ENCODE results near the gene TRIM32.

Gene TRIM32

DNA sequence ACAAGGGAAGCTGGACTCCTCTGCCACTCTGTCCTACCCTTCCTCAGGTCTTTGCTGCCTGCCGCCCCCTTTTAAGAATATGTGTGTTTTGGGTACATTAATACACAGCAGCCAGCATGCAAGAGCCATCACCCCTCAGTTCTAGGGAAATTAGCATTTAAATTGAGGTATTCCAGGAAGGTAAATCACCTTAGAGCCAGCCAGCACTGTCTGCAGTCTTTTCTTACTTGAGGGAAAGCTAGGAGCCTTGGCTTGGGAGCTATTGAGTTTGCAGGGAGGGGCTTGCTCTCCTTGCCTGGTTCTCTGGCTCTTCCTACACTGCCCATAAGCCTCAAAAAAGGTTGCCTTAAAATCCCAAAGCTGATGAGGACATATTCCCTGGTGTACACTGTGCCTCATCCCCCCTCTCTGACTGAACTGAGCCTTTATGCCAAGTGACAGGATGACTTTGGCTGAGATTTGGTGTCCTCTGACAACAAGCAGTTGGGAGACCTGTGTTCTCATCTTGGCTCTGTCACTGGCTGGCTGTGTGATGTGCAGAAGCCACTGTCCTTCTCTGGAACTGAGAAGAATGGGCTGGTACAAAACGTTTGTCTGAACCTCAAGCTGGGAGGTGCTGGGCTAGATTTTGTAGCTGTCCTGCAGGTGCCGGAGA lies 54.1 kb downstream of the TRIM32 start:
- TF ChIP-seq, protein P1, sequence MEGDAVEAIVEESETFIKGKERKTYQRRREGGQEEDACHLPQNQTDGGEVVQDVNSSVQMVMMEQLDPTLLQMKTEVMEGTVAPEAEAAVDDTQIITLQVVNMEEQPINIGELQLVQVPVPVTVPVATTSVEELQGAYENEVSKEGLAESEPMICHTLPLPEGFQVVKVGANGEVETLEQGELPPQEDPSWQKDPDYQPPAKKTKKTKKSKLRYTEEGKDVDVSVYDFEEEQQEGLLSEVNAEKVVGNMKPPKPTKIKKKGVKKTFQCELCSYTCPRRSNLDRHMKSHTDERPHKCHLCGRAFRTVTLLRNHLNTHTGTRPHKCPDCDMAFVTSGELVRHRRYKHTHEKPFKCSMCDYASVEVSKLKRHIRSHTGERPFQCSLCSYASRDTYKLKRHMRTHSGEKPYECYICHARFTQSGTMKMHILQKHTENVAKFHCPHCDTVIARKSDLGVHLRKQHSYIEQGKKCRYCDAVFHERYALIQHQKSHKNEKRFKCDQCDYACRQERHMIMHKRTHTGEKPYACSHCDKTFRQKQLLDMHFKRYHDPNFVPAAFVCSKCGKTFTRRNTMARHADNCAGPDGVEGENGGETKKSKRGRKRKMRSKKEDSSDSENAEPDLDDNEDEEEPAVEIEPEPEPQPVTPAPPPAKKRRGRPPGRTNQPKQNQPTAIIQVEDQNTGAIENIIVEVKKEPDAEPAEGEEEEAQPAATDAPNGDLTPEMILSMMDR (IDR thresholded peaks at IDR 0.05; ENCODE audit: low read depth, low read length): no peak
- H3K4me3 ChIP-seq (ENCODE audit: low read depth, low read length): no peak overlapping the region
- DNase-seq (ENCODE audit: low read depth, low spot score): no peak
- in situ Hi-C loops (cut with HindIII; ENCODE audit: low sequenced_read_pairs): no loop called here

DNA sequence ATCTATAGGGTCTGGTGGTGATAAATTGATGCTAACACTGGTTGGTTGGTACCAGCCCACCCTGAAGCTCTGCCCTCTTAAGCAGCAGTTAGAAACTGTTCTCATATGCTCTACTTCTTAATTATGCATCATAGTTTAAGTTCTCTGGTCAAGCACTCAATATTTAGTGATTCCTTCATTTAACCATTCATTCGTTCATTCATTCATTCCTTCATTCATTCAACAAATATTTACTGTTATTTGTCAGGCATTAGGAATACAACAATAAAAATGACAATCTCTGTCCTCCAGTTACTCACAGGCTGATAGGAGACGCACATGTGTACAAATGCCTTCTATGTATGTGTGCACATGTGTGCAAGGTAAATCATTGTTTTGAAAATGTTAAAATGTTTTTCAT lies 54.6 kb downstream of the TRIM32 start:
- DNase-seq (ENCODE audit: low read depth, low spot score): no peak
- in situ Hi-C loops (cut with HindIII; ENCODE audit: low sequenced_read_pairs): no loop called here
- no peak overlapping the region for H3K4me3 ChIP-seq (ENCODE audit: low read depth, low read length)
- TF ChIP-seq, protein P1 (IDR thresholded peaks at IDR 0.05; ENCODE audit: low read depth, low read length): no peak

DNA sequence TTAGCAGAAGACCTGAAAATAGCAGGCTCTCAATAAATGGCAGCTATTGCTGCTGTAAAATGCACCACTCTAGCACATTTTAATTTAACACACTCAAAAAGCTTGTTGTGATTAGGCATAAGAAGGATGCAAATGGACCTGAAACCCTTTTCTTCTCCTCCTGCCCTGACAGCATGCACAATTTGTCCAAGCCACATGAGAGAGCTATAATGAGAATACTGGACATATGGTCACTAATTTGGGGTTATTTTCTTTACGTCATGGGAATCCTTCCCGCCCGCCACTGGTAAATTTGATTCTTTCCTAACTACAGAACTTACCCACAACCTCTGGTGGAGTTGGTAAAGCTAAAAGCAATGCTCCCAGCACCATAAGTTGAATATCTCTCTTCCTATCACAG lies 62.1 kb downstream of the TRIM32 start:
- no peak overlapping the region for H3K4me3 ChIP-seq (ENCODE audit: low read depth, low read length)
- DNase-seq (ENCODE audit: low read depth, low spot score): no peak
- in situ Hi-C loops (cut with HindIII; ENCODE audit: low sequenced_read_pairs): no loop called here
- TF ChIP-seq, protein P1 (IDR thresholded peaks at IDR 0.05; ENCODE audit: low read depth, low read length): no peak

DNA sequence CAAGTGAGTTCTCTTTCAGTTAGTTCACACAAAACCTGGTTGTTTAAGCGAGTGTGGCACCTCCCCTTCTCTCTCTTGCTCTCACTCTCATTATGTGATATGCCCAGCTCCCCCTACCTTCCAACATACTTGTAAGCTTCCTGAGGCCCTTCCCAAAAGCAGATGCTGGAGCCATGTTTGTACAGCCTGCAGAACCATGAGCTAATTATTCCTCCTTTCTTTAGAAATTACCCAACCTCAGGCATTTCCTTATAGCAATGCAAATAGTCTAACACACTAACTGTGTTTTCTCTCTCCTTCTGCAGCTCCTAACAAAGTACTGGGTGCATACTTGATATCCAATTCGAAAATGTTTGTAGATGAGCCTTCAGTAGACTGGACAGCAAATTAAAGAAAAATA lies 62.7 kb downstream of the TRIM32 start:
- no peak overlapping the region for H3K4me3 ChIP-seq (ENCODE audit: low read depth, low read length)
- in situ Hi-C loops (cut with HindIII; ENCODE audit: low sequenced_read_pairs): no loop called here
- TF ChIP-seq, protein P1 (IDR thresholded peaks at IDR 0.05; ENCODE audit: low read depth, low read length): no peak
- no peak for DNase-seq (ENCODE audit: low read depth, low spot score)

DNA sequence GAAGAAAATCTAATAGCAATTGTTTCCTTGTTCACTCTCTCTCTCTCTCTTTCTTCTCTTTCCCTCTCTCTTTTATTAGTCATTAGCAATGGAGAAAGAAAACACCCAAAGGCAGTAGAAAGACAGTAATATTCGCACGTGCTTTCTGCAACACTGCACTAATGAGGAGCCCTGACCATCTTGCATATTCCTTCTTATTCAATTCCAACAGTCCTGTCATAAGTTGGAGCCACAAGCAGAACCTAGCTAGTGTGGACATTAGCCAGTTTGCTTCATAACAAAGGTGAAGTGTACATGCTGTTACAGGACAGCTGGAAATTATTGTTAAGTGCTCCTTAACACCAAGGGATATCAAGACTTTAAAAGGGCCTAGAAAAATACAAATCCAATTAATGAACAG lies 63.4 kb downstream of the TRIM32 start:
- DNase-seq (ENCODE audit: low read depth, low spot score): no peak
- in situ Hi-C loops (cut with HindIII; ENCODE audit: low sequenced_read_pairs): no loop called here
- H3K4me3 ChIP-seq (ENCODE audit: low read depth, low read length): no peak overlapping the region
- TF ChIP-seq, protein P1 (IDR thresholded peaks at IDR 0.05; ENCODE audit: low read depth, low read length): no peak
